Uterus (tissue), 2 donors: ENCODE data around the gene S100A1.

Experiments used
- POLR2A ChIP-seq, 2 donors: fragments of 450-650 bp; IDR thresholded peaks; one replicate each; pipeline ENCODE4 v1.6.1; 2016; ENCODE audit warnings: antibody characterized with exemption in 2 of 2, mild to moderate bottlenecking in 1 of 2, moderate library complexity in 1 of 2
- TF ChIP-seq, protein P1 (sequence below), 4 experiments: fragments of 200-600 bp in 2 of 4; fragments of 450-650 bp in 2 of 4; sonication (generic) in 2 of 4; IDR thresholded peaks; one replicate each; pipeline ENCODE4 v1.5.1; 2016 to 2019; ENCODE audit warnings: antibody characterized with exemption in 4 of 4, mild to moderate bottlenecking in 2 of 4, moderate library complexity in 1 of 4

DNA sequence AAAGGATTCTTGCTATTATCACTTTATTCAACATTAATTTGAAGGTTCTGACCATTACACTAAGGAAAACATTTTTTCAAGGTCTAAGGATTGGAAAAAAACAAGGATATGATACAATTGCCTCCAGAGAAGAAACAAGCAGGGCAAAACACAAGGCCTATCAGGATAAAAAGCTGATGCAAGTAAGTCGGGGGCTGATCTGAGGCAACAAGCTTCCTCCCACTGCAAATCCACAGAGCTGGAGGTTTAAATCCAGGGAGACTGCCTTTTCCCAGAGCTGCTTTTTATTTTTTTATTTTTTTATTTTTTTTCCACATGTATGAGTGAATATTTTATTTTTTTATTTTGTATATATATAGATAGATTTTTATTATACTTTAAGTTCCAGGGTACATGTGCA lies 43.2 kb upstream of the S100A1 start:
- TF ChIP-seq POLR2A (IDR thresholded peaks at IDR 0.05), result no peak
- TF ChIP-seq, protein P1, sequence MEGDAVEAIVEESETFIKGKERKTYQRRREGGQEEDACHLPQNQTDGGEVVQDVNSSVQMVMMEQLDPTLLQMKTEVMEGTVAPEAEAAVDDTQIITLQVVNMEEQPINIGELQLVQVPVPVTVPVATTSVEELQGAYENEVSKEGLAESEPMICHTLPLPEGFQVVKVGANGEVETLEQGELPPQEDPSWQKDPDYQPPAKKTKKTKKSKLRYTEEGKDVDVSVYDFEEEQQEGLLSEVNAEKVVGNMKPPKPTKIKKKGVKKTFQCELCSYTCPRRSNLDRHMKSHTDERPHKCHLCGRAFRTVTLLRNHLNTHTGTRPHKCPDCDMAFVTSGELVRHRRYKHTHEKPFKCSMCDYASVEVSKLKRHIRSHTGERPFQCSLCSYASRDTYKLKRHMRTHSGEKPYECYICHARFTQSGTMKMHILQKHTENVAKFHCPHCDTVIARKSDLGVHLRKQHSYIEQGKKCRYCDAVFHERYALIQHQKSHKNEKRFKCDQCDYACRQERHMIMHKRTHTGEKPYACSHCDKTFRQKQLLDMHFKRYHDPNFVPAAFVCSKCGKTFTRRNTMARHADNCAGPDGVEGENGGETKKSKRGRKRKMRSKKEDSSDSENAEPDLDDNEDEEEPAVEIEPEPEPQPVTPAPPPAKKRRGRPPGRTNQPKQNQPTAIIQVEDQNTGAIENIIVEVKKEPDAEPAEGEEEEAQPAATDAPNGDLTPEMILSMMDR (IDR thresholded peaks at IDR 0.05), result no peak
